Immature natural killer cell (primary cell): ENCODE data around the gene HTT. TPM values are rescaled to one million over a fixed set of nuclear protein-coding genes. Genes with fewer than 3 reads are reported as not detected.

Experiments used
- DNase-seq, 3 donors: peaks; one replicate each; pipeline ENCODE4 v3.0.0; 2022; ENCODE audit warnings: mixed read lengths in 1 of 3
- H3K27ac Mint-ChIP-seq, 6 donors: one replicate each; pipeline ENCODE4 v1.8.0; 2020; ENCODE audit warnings: mixed read lengths in 6 of 6, mild to moderate bottlenecking in 5 of 6, inconsistent platforms in 4 of 6, moderate library complexity in 3 of 6
- H3K27me3 Mint-ChIP-seq, 3 donors: one replicate each; pipeline ENCODE4 v1.8.0; 2020 to 2021; ENCODE audit warnings: low read depth in 3 of 3, mild to moderate bottlenecking in 3 of 3, mixed read lengths in 3 of 3, moderate library complexity in 3 of 3, inconsistent platforms in 1 of 3
- H3K36me3 Mint-ChIP-seq, 3 donors: one replicate each; pipeline ENCODE4 v1.8.0; 2020; ENCODE audit warnings: mixed read lengths in 3 of 3, inconsistent platforms in 2 of 3, mild to moderate bottlenecking in 2 of 3
- H3K4me1 Mint-ChIP-seq, 2 donors: one replicate each; pipeline ENCODE4 v1.8.0; 2020; ENCODE audit warnings: inconsistent platforms in 2 of 2, mild to moderate bottlenecking in 2 of 2, mixed read lengths in 2 of 2, moderate library complexity in 1 of 2
- H3K4me3 Mint-ChIP-seq, 5 donors: one replicate each; pipeline ENCODE4 v1.8.0; 2020; ENCODE audit warnings: mild to moderate bottlenecking in 5 of 5, mixed read lengths in 5 of 5, inconsistent platforms in 3 of 5, moderate library complexity in 3 of 5
- H3K9me3 Mint-ChIP-seq, 6 donors: one replicate each; pipeline ENCODE4 v1.8.0; 2020; ENCODE audit warnings: mild to moderate bottlenecking in 6 of 6, mixed read lengths in 6 of 6, inconsistent platforms in 4 of 6, moderate library complexity in 3 of 6
- polyA plus RNA-seq, 3 donors: library from polyadenylated mRNA; unstranded; fragments of 300-500 nt; fragmentation: Illumina TruSeq; gene quantifications; one replicate each; pipeline ENCODE4 v1.2.3, GENCODE V29; 2021

The HTT gene
- polyA plus RNA-seq, 3 donors from 2014 or later = 5.3 to 16.9 (median 6.2) TPM

DNA sequence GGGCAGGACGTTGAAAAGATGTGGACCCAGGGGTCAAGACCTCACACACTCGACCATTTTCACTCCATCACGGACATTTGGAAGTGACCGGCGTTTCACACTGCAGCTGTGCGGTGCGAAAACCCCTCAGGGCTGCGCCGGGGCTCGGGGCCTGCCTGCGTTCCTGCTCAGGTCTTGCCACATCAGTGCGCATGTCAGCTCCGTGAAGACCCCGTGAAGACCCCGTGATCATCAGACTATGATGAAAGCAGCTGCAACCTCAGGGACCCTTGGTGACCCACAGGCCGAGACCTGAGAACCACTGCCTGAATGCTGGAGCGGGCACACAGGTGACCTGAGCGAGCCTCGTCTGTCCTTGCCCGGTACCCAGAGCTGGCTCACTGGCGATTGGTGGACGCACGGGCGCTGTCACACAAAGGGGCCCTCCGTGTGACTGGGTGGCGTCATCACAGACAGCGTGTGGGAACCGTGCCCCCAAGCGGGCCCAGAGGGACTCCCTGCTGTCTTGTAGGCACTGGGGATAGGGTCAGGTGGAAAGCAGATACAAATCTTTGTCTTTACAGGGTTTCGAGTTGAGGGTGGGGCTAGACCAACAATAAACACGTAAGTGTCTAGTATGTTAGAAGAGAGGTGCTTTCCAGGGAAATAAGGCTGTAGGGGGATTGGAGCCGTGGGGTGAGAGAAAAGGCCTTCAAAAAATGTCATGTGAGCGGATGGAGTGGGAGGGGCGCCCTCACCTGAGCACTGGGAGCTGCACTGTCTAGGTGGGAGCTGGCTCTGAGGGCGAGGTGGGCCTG is 187.1 kb downstream of the HTT start:
- no peak overlapping the region for H3K27ac Mint-ChIP-seq
- peaks cover 0 to 8% (median under 1%) of the 10 kb centered on the region in 3 donors for H3K36me3 Mint-ChIP-seq
- H3K4me1 Mint-ChIP-seq = no peaks in the 10 kb centered on the region
- peaks cover 0 to 1% (median 0%) of the 10 kb centered on the region in 6 donors for H3K9me3 Mint-ChIP-seq
- peaks cover 0 to 2% (median 2%) of the 10 kb centered on the region in 3 donors for H3K27me3 Mint-ChIP-seq
- DNase-seq = no peak
- H3K4me3 Mint-ChIP-seq = no peak overlapping the region

DNA sequence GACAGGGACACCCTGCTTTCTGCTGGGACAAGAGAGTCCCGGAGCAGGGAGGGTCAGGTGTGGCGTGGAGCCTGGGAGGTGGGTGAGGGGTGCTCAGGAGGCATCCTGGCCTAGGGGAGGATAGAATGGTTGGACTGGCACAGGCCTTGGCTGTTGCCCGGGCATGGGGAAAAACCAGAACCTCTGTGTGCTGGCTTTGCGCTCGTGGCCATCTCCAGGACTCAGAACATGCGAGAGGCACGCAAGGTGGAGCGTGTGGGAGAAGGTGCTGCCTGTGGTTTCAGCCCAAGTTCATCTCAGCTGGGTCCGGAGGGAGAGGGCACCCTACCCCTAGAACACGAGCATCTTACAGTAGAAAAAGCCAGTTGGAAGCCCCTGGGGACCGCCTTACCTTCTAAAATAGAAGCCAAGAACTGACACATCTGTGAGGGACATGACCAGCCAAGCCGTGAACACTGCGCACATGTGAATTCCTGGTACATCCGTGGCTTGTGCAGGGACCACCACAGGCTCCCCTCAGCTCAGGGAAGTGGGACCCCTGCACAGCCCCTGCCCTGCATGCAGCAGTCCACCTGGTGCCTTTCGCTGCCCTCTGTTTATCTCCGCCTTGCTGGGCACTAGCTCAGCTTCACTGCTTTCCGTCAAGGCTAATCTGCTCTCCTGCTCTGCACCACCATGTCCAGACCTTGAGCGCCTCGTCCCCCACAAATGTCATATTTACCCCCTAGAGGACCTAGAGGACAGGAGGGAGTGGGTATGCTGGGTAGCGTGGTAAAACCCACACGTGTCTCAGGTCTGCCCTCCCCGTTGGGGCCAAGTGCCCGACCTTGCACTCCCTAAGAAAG is 187.9 kb downstream of the HTT start:
- Mint-ChIP-seq H3K4me1 (no peaks in the 10 kb centered on the region), H3K9me3 (peaks cover 0 to 1% (median 0%) of the 10 kb centered on the region in 6 donors)

GRCh38 chr4:3263053-3263875 is 188.8 kb downstream of the HTT start:
- H3K36me3 Mint-ChIP-seq = peaks cover 0 to 7% (median 0%) of the 10 kb centered on the region in 3 donors
- peaks cover 0 to 1% (median 0%) of the 10 kb centered on the region in 6 donors for H3K9me3 Mint-ChIP-seq
- DNase-seq = no peak
- H3K4me1 Mint-ChIP-seq = no peaks in the 10 kb centered on the region
- H3K27ac Mint-ChIP-seq = peak overlapping the region in 1 of 6 donors; percentile 24
- no peak overlapping the region for H3K4me3 Mint-ChIP-seq
- H3K27me3 Mint-ChIP-seq = peaks cover 0 to 2% (median 1%) of the 10 kb centered on the region in 3 donors

More for the DNA sequence above, 187.9 kb downstream of the HTT start:
- no peak for DNase-seq
- Mint-ChIP-seq H3K4me3 (no peak overlapping the region), H3K27me3 (peaks cover 0 to 2% (median 2%) of the 10 kb centered on the region in 3 donors), H3K27ac (no peak overlapping the region), H3K36me3 (peaks cover 0 to 8% (median 0%) of the 10 kb centered on the region in 3 donors)

GRCh38 chr4:3263876-3264193 is 189.4 kb downstream of the HTT start:
- no peak overlapping the region for H3K4me3 Mint-ChIP-seq
- DNase-seq = no peak
- H3K4me1 Mint-ChIP-seq = no peaks in the 10 kb centered on the region
- H3K36me3 Mint-ChIP-seq = peaks cover 0 to 4% (median 0%) of the 10 kb centered on the region in 3 donors
- H3K27me3 Mint-ChIP-seq = peaks cover 0 to 2% (median 0%) of the 10 kb centered on the region in 3 donors
- H3K27ac Mint-ChIP-seq = no peak overlapping the region
- peaks cover 0 to 1% (median 0%) of the 10 kb centered on the region in 6 donors for H3K9me3 Mint-ChIP-seq

- no peak for DNase-seq
- H3K9me3 Mint-ChIP-seq = peaks cover 0 to 1% (median 0%) of the 10 kb centered on the region in 6 donors
- peaks cover 0 to 2% (median 0%) of the 10 kb centered on the region in 3 donors for H3K27me3 Mint-ChIP-seq
- H3K27ac Mint-ChIP-seq = peak overlapping the region in 1 of 6 donors; percentile 80
- H3K36me3 Mint-ChIP-seq = no peaks in the 10 kb centered on the region
- no peak overlapping the region for H3K4me3 Mint-ChIP-seq
- no peaks in the 10 kb centered on the region for H3K4me1 Mint-ChIP-seq
Observed at GRCh38 chr4:3266076-3266475, 191.6 kb downstream of the HTT start.

DNA sequence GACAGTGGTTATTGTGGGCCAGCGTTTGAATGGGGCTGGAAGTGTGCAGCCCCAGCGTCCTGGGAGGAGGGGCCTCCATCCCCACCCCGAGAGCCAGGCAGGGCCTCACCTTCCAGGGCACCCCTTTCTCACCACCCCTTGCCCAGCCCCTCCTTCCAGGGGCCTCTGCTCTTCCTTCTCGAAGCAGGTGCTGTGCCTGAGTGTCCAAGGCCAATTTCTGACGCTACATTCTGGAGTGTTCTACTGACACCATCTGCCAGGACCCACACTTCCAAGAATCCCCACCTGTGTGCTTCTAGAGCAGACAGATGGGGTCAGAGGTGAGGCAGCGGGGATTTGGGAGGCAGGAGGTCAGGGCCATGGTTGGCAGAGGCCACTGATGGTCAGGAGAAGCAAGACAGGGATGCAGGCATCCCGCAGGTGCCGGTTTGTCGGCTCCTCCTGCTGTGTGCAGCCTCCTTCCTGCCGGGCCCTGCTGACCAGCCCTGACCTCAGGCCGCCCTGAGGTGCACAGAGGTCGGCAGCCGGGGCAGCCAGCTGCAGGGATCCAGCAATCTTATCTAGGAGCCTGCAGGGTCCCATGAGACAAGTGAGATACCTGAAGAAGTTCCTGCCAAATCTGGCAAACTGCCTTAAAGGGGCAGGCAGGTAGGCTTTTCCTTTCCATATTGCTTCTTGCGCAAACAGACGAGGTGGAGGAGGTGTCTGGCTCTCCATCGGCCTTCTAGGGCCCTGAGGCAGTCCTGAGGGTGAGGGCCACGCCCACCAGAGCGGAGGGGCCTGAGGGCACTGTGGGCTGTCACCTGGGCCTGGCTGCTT is 193.3 kb downstream of the HTT start:
- Mint-ChIP-seq H3K27ac (no peak overlapping the region), H3K4me3 (no peak overlapping the region), H3K27me3 (peaks cover 0 to 2% (median 2%) of the 10 kb centered on the region in 3 donors), H3K36me3 (no peaks in the 10 kb centered on the region), H3K9me3 (peaks cover 0 to 1% (median 0%) of the 10 kb centered on the region in 6 donors), H3K4me1 (no peaks in the 10 kb centered on the region)
- no peak for DNase-seq

GRCh38 chr4:3268395-3269104 is 194.1 kb downstream of the HTT start:
- H3K27ac Mint-ChIP-seq = no peak overlapping the region
- DNase-seq = no peak
- peaks cover 0 to 2% (median 0%) of the 10 kb centered on the region in 3 donors for H3K27me3 Mint-ChIP-seq
- H3K36me3 Mint-ChIP-seq = no peaks in the 10 kb centered on the region
- H3K4me1 Mint-ChIP-seq = no peaks in the 10 kb centered on the region
- no peak overlapping the region for H3K4me3 Mint-ChIP-seq
- peaks cover 0 to 4% (median 0%) of the 10 kb centered on the region in 6 donors for H3K9me3 Mint-ChIP-seq

- no peak overlapping the region for H3K27ac Mint-ChIP-seq
- no peaks in the 10 kb centered on the region for H3K36me3 Mint-ChIP-seq
- no peak overlapping the region for H3K4me3 Mint-ChIP-seq
- H3K9me3 Mint-ChIP-seq = peaks cover 0 to 5% (median 0%) of the 10 kb centered on the region in 6 donors
- H3K27me3 Mint-ChIP-seq = peaks cover 0 to 2% (median 0%) of the 10 kb centered on the region in 3 donors
- no peak for DNase-seq
- no peaks in the 10 kb centered on the region for H3K4me1 Mint-ChIP-seq
Observed at GRCh38 chr4:3269105-3269927, 194.8 kb downstream of the HTT start.

DNA sequence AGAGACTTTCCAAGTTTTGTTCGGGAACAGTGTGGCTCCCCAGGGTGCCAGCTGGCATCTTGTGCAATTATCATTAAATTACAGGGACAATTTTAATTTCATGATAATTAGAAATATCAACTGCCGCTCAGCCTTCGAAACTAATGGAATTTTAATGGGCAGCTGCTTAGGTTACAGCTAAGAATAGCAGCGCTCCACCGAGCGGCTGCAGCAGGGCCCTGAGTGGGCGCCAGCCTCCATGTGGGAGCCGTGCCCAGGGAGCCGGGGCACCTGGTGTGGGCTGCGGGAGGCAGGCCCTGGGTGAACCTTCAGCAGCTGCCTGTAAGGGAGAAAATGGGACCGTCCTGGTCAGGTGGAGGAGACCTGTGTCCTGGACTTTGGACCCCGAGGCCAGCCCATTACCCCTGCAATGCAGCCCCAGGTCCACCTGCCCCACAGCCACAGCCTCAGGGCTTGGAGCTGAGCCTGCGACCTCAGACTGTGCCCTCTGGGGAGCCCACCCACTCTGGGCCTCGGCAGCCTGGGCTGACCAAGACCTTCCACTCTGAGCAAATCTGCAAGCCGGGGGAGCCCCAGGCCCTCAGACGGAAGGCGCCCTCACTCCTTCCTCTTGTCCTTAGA is 195.6 kb downstream of the HTT start:
- no peak overlapping the region for H3K27ac Mint-ChIP-seq
- H3K9me3 Mint-ChIP-seq = peaks cover 0 to 4% (median 0%) of the 10 kb centered on the region in 6 donors
- H3K4me1 Mint-ChIP-seq = no peaks in the 10 kb centered on the region
- H3K4me3 Mint-ChIP-seq = no peak overlapping the region
- DNase-seq = no peak
- H3K36me3 Mint-ChIP-seq = peaks cover 0 to under 1% (median 0%) of the 10 kb centered on the region in 3 donors
- H3K27me3 Mint-ChIP-seq = peaks cover 0 to 2% (median 0%) of the 10 kb centered on the region in 3 donors

DNA sequence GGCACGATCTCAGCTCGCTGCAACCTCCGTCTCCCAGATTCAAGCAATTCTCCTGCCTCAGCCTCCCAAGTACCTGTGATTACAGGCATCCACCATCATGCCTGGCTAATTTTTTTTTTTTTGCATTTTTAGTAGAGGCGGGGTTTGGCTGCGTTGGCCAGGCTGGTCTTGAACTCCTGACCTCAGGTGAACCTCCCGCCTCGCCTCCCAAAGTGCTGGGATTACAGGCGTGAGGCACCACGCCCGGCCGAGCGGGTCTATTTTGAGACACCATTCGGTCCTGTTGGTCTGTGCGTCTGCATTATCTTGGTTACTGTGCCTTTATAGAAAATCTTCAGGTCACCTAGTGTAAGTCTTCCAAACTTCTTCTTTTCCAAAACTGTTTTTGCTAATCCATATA is 196.7 kb downstream of the HTT start:
- H3K4me1 Mint-ChIP-seq = no peaks in the 10 kb centered on the region
- H3K36me3 Mint-ChIP-seq = peaks cover 0 to 7% (median 0%) of the 10 kb centered on the region in 3 donors
- no peak overlapping the region for H3K4me3 Mint-ChIP-seq
- no peak for DNase-seq
- peaks cover 0 to 3% (median 0%) of the 10 kb centered on the region in 3 donors for H3K27me3 Mint-ChIP-seq
- H3K9me3 Mint-ChIP-seq = peaks cover 0 to 4% (median 0%) of the 10 kb centered on the region in 6 donors
- H3K27ac Mint-ChIP-seq = no peak overlapping the region

DNA sequence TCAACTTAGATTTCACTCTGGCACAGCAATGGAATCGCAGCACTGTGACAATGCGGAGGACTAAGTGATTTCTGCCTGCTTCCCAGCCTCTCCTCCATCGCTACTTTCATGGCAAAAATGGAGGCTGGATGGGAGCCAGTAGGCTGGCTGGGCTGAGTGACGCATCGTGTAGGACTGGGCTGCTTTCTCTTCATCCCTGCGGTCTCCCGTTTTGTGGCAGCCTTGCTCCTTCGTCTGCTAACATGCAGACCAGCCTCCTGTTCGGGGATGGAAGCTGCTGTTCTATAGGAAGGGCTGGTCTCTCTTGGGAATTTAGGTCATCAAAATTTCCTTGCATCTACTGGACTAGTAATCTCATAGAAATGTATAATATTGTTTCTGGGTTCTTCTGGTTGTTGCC is 202.5 kb downstream of the HTT start:
- peaks cover 0 to 7% (median 2%) of the 10 kb centered on the region in 6 donors for H3K9me3 Mint-ChIP-seq
- H3K36me3 Mint-ChIP-seq = peaks cover 6 to 26% (median 7%) of the 10 kb centered on the region in 3 donors
- H3K27me3 Mint-ChIP-seq = peaks cover 2 to 6% (median 5%) of the 10 kb centered on the region in 3 donors
- no peak overlapping the region for H3K4me3 Mint-ChIP-seq
- no peaks in the 10 kb centered on the region for H3K4me1 Mint-ChIP-seq
- DNase-seq = no peak
- no peak overlapping the region for H3K27ac Mint-ChIP-seq
